ENCODE results near the gene BABAM1.

- TF ChIP-seq CTCF (IDR thresholded peaks at IDR 0.05; ENCODE audit: low read depth, low read length, poor library complexity, severe bottlenecking) (no peak), EZH2phosphoT487 (IDR thresholded peaks at IDR 0.05; ENCODE audit: borderline replicate concordance, low read length) (no peak)
Measured at GRCh38 chr19:17229890-17230289, 37.4 kb upstream of the BABAM1 start.

Measured in DOHH2 (cell line).